Measurements from ENCODE around the gene TLR3. TPM values are rescaled to one million over a fixed set of nuclear protein-coding genes. Genes with fewer than 3 reads are reported as not detected.

TLR3 gene
- total and polyA plus RNA-seq, 2 donors (not counting 3 experiments of a cell fraction or from before 2014, with no cell fraction given) = 1.6 to 5.2 TPM

- ChIA-PET CTCF (interaction anchor here (1.7 to 2.8 kb wide), 4 partner anchors 8 to 433 kb away, joined by 4 to 30 read pairs (median 20); no protein-coding TSS in a partner anchor), POLR2A (no interaction called here)
- intact Hi-C loops (cut with micrococcal nuclease) = no loop called here
- Histone ChIP-seq H4K20me1 (replicated peaks; ENCODE audit: control insufficient read depth, extremely low read depth, insufficient read depth, low read length) (no peaks in the 10 kb centered on the region), H3K9me1 (replicated peaks; ENCODE audit: control insufficient read depth, extremely low read depth, insufficient read depth, low read length) (no peaks in the 10 kb centered on the region), H3K9me3 (replicated peaks; ENCODE audit: control insufficient read depth, insufficient read depth, low read length) (no peaks in the 10 kb centered on the region), H3K36me3 (ENCODE audit: control insufficient read depth in 2 of 2, extremely low read depth in 1 of 2, insufficient read depth in 2 of 2, low read length in 2 of 2) (no peaks in the 10 kb centered on the region), H3K9ac (replicated peaks; ENCODE audit: extremely low read depth, insufficient read depth, low read length) (no peak overlapping the region), H3K4me3 (replicated peaks in 1 of 3; ENCODE audit: insufficient read depth in 1 of 3, low read depth in 1 of 3, low read length in 3 of 3) (no peak overlapping the region), H3K4me1 (ENCODE audit: control insufficient read depth, extremely low read depth, insufficient read depth, low read length) (peaks cover 21% of the 10 kb centered on the region), H3K27me3 (ENCODE audit: control insufficient read depth in 2 of 2, insufficient read depth in 2 of 2, low read length in 2 of 2) (no peaks in the 10 kb centered on the region), H2AFZ (ENCODE audit: low read depth, low read length) (no peak overlapping the region), H3K27ac (ENCODE audit: insufficient read depth, low read depth, low read length) (no peak overlapping the region), H3K4me2 (ENCODE audit: insufficient read depth, low read length) (no peak overlapping the region), H3K79me2 (ENCODE audit: control insufficient read depth, insufficient read depth, low read length) (no peaks in the 10 kb centered on the region)
- no peak for FAIRE-seq
- BruUV-seq (replicated peaks) = no TSS peak
- TF ChIP-seq POLR2AphosphoS5 (IDR thresholded peaks at IDR 0.05; ENCODE audit: insufficient read depth, low read depth, low read length) = no peak
- TF ChIP-seq GATA2 (IDR thresholded peaks at IDR 0.05; ENCODE audit: insufficient read depth, insufficient read length, low read depth, low read length) = no peak
- TF ChIP-seq JUN (IDR thresholded peaks at IDR 0.05; ENCODE audit: borderline replicate concordance, insufficient read depth, insufficient read length, low read depth) = no peak
- TF ChIP-seq FOS (IDR thresholded peaks at IDR 0.05; ENCODE audit: borderline replicate concordance, insufficient read depth, low read length) = no peak
- no peak for TF ChIP-seq MAX (IDR thresholded peaks at IDR 0.05; ENCODE audit: insufficient read depth, insufficient read length)
- TF ChIP-seq CTCF (IDR thresholded peaks at IDR 0.05; ENCODE audit: extremely low read depth in 1 of 2, insufficient read depth in 1 of 2, low read depth in 1 of 2, low read length in 2 of 2) = no peak
- no peak for TF ChIP-seq POLR2A (IDR thresholded peaks at IDR 0.05; ENCODE audit: low read depth, low read length)
- no peak for TF ChIP-seq EZH2 (IDR thresholded peaks at IDR 0.05; ENCODE audit: borderline replicate concordance, low read depth, low read length, severe bottlenecking)
- no peak for TF ChIP-seq MYC (IDR thresholded peaks at IDR 0.05; ENCODE audit: low read depth, low read length)
- dilution Hi-C loops (cut with MboI; ENCODE audit: extremely low pct_ligation_motif_present, low sequenced_read_pairs) = loop anchor here (25.0 kb wide), 1 partner anchor 393 kb away; no protein-coding TSS in a partner anchor
- DNase-seq (ENCODE audit: low read depth, low spot score) = no peak
Observed at GRCh38 chr4:186030795-186031194, 38.2 kb upstream of the TLR3 start.
